SK-N-SH (cell line): ENCODE results near the gene NUP188.

Experiments
- JUND ChIP-seq: IDR thresholded peaks from 2 replicates; pipeline ENCODE4 v1.4.0; 2012
- MXI1 ChIP-seq: IDR thresholded peaks from 2 replicates; pipeline ENCODE4 v1.6.1; 2012; ENCODE audit warnings: mild to moderate bottlenecking, low read depth, low read length, improper control_type of control experiment
- RAD21 ChIP-seq: IDR thresholded peaks from 2 replicates; pipeline ENCODE4 v1.6.1; 2012; ENCODE audit warnings: mild to moderate bottlenecking, low read length
- TF ChIP-seq, protein P1 (sequence below): fragments of 200-600 bp; sonication (generic); IDR thresholded peaks from 2 replicates; pipeline ENCODE4 v1.6.1; 2017; ENCODE audit warnings: antibody characterized with exemption, mild to moderate bottlenecking, moderate library complexity

- no peak for TF ChIP-seq MXI1
- TF ChIP-seq JUND, result no peak
- TF ChIP-seq, protein P1, sequence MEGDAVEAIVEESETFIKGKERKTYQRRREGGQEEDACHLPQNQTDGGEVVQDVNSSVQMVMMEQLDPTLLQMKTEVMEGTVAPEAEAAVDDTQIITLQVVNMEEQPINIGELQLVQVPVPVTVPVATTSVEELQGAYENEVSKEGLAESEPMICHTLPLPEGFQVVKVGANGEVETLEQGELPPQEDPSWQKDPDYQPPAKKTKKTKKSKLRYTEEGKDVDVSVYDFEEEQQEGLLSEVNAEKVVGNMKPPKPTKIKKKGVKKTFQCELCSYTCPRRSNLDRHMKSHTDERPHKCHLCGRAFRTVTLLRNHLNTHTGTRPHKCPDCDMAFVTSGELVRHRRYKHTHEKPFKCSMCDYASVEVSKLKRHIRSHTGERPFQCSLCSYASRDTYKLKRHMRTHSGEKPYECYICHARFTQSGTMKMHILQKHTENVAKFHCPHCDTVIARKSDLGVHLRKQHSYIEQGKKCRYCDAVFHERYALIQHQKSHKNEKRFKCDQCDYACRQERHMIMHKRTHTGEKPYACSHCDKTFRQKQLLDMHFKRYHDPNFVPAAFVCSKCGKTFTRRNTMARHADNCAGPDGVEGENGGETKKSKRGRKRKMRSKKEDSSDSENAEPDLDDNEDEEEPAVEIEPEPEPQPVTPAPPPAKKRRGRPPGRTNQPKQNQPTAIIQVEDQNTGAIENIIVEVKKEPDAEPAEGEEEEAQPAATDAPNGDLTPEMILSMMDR, result no peak
- TF ChIP-seq RAD21, result no peak
Observed at GRCh38 chr9:129033216-129033615, 85.7 kb downstream of the NUP188 start.
